ENCODE data around the gene SVOP. TPM values are rescaled to one million over a fixed set of nuclear protein-coding genes. Genes with fewer than 3 reads are reported as not detected.

The SVOP gene
- total RNA-seq, 1 experiment from 2014 or later = not detected

DNA sequence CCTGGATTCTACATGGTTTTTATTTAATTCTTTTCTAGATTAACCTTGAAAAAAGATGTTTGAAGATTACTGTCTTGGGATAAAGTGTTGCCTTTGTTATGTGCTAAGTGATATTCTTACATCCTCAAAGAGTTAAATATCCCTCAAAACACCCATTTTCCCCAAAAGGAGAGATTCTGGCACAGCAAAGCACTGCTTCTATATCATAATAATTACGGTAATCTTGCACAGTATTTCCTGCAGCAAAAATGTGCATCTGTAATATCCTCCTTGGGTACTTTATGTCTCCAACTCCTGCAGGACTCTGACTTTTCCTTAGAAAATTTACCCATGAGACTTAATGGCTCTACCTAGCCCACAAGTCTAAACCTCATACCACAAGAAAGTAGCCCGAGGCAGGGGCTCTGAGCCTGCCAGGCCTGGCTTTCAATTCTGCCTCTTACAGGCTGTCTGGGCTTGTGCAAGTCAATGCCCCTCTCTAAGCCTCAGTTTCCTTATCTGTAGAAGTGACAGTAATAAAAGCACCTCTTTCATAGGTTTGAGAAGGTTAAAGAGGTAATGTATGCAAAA lies 45.8 kb downstream of the SVOP start:
- DNase-seq (ENCODE audit: low spot score) = no peak

DNA sequence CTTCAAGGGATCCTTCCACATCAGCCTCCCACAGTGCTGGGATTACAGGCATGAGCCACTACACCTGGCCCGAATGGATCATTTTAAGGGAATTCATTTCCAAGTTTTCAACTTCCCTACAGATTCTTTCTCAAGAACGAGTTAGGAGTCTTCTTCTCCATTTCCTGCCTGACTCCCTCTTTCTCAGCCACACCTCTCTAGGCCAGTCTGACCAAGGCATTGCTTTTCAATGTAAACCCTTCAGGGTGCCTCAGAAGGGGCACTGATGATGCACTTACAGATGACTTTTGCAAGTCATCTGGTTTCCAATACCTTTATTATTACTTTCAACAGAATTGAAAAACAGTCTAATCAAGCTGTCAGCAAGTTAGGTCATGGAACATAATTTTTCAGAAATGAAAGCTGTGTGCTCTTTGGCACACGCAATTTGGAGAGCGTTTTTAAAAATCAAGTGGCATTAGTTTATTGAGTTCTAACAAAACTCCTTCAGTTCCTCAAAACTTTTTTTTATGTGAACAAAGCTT lies 47.2 kb downstream of the SVOP start:
- DNase-seq (ENCODE audit: low spot score) = no peak

DNA sequence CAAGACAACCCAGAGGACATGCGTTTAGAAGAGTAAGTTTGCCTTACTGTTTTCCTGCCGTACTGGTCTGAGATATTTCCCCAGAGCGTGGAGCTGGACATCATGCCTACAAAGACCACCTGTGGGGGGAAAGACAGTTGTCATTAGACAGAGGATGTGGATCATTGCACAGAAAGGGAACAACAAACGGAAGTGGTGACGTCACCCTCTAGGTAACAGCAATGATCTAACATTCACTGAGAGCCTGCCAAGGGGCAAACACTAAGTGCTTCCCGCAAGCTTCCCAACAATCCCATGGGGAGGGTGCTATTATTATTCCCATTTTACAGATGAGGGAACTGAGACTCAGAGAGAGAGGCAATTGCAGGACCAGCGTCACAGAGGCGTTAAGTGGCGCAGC lies 48.5 kb downstream of the SVOP start:
- peak; percentile 16 for DNase-seq (ENCODE audit: low spot score)

DNA sequence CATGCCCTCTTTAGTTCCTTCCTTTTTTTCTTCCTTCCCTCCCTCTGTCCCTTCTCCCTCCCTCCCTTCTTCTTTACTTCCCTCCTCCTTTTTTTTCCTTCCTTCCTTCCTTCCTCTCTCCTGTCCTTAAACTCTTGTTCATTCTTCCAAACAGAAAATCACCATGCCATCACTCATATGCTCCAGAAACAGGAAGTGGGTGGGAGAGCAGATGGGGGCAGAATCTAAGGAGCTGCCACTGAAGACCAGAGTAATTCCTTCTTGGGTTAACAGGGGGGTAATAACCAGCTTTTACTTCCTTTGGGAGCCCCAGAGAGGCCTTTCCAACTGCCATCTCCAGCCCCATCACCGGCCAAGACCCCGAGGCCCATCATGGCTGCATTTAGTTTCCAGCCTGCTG lies 51.2 kb downstream of the SVOP start:
- DNase-seq (ENCODE audit: low spot score) = no peak

DNA sequence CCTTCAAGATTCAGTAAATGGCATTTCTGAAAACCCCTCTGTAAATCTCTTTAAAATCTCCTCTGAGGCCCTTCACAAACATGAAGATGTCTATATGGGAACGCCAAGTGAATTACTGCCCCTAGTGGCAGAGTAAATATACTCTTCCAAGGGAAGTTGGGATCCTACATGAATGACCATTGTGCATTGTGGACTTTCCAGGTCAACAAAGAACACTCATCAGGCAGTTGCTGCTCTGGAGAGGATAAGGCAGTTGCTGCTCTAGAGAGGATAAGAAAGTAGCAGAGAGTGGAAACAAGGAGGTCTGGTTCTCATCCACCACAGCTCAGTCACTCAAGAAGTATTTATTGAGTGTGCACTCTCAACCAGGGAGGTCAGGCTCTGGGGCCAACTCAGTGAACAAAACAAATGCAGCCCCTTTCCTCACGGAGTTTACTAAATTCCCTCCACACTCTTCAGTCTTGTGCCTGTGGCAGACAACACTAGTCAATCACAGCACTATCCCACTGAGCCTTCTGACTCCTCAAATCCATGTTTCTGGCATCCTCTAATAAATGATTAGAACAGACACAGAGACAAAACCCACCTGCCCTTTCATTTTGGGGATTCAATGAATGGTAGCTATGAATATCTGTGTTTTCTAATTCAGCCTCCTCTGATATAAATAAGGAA lies 52.9 kb downstream of the SVOP start:
- DNase-seq (ENCODE audit: low spot score) = peak; percentile 18

DNA sequence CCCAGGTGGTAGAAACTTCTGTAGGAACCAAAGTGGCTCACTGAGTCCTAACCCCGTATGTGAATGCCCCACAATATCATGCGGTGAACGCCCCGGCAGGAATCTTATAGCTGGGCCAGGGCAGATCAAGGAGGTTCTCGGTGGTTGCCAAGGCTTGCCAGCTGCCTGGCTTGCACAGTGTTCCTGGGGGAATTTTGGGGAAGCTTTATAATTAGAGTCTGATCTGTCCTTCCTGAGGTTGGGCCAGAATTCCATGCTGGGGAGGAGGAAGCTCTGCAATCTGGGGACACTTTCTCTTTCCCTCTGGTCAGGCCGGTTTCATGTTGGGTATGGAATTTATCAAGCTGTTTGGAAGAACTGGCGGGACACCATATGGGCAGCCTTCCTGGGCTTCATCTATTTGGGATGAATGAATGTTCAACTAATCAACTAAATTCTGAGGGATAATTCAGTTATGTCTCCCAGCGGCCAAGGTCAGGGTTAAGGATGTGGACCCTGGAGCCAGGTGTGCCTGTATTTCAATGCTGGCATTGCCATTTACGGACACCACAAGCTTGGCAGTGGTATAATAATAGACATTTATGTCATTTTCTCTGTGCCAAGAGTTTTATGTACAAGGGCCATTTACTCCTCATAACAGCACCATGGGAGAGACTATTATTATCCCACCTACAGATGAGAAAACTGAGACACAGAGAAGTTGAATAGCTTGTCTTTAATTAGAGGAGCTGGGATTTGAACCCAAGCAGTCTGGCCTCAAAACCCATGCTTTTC lies 54.3 kb downstream of the SVOP start:
- DNase-seq (ENCODE audit: low spot score) = no peak

DNA sequence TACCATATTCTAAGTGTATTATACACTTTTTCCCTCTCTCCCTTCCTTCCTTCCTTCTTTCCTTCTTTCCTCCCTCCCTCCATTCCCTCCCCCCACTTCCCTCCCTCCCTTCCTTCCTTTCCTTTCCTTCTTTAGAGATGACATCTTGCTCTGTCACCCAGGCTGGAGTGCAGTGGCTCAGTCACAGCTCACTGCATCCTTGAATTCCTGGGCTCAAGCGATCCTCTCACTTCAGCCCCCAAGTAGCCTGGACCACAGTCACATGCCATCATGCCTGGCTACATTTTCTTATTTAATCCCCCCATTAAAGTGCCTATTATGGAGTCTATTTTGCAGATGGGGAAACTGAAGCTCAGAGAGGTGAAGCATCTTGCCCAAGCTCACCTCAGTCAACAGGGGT lies 55.0 kb downstream of the SVOP start:
- DNase-seq (ENCODE audit: low spot score) = no peak

DNA sequence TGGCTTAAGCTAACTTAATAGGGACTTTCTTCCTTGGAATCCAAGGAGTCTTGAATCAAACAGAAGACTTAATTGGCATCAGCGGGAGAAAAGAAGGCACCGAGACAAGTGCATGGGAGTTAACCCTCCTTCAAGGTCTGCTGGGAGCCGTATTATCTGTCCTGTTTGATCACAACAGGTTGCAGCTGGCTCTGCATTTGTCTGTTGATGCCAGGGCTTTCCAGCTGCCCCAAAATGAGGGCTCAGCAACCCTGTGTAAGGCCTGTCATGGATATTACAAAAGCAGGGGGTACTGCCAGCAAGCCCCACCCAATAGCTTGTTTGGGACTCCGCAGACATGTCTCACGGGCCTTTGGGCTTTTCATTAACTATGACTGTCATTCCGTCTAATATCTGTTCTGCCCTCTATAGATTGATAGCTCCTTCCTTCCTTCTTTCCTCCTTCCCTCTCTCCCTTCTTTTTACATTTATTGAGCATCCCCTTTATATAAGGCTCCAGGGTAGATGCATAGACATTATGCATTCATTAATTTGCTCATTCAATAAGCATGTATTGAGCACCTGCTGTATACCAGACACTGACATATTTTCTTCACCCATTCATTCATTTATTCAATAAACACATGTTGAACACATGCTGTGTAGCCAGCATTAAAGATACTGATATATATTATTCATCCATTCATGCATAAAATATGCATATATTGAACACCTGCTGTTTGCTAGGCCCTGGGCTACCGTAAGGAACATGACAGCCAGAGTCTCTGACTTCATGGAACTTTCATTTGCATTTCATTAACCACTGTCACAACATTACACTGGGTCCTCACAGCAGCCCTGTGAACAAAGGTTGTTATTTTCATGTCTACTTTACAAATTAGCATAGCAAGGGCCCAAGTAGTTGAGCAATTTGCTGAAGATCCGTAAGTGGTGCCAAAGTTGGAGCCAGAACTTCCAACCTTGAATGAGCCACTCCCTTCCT lies 56.2 kb downstream of the SVOP start:
- DNase-seq (ENCODE audit: low spot score) = no peak

DNA sequence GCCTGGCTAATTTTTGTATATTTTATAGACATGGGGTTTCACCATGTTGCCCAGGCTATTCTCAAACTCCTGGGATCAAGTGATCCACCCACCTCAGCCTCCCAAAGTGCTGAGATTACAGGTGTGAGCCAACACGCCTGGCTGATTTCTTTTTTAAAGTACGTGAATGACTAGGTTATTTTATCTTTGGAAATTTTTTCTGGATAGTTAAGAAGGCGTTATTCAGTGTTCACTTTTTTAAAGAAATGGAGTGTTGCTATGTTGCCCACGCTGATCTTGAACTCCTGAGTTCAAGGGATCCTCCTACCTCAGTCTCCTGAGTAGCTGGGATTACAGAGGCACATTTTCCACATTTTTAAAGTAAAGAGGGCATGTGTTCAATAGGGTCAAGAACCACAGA lies 58.6 kb downstream of the SVOP start:
- DNase-seq (ENCODE audit: low spot score) = no peak

DNA sequence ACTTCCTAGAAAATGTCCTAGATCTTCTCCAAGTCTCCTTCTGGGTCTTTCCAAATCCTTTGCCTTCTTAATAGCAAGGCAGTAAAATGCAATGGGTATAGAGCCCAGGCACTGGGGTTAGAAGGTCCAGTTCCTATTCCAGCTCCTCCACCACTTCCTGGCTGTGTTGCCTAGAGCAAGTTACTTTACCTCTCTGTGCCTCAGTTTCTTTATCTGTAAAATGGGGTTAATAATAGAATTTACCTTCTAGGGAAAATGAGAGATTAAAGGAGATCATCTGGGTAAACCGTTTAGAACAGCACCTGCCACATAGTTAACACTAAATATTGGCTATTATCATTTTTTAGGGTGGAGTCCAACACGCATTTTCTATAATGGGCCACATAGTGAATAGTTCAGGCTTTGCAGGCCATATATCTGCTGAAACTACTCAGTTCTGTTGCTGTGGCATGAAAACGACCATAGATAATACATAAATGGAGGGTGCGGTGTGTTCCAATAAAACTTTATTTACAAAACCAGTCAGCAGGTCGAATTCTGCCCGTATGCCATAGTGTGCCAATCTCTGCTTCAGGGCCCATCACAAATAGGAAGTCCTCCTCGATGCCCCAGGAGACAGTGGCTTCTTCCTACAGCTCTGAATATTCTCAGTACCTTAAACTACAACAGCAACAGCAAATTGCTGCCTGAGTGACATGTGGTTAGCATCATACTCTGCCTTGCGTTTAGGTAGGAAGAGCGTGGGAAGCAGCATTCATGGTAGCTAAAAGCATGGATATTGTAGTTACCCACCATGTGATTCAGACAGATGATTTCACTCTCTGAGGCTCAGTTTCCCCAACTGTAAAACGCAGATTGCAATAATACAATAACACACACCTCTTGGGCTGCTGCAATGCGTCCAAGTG lies 60.9 kb downstream of the SVOP start:
- no peak for DNase-seq (ENCODE audit: low spot score)

DNA sequence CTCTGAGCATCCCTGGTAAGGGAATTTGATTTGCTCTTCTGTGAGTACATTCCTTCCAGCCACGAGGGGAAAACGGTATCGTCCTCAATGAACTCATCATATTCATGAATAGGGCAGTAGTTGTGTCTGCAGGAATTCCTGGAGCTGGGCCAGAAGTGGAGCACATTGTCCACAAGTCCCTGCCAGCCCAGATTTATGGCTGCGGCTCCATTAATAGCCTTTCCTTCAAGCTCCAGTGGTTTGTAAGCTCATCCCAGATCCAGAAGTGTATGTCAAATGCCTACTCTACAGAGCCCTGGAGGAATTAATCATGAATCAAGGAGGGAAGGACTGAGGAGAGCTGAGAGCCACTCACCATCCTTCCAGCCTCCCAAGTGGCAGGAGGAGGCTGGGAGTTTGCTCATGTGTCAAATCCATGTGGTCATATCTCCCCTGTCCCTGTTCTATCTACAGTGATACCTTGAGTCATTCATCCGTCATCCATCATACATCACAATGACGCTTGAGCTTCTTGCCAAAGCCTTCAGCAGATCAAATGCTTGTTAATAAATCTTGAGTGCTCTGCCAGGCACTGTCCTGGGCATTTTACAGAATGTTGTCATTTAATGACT lies 65.5 kb downstream of the SVOP start:
- DNase-seq (ENCODE audit: low spot score) = peak; percentile 49

DNA sequence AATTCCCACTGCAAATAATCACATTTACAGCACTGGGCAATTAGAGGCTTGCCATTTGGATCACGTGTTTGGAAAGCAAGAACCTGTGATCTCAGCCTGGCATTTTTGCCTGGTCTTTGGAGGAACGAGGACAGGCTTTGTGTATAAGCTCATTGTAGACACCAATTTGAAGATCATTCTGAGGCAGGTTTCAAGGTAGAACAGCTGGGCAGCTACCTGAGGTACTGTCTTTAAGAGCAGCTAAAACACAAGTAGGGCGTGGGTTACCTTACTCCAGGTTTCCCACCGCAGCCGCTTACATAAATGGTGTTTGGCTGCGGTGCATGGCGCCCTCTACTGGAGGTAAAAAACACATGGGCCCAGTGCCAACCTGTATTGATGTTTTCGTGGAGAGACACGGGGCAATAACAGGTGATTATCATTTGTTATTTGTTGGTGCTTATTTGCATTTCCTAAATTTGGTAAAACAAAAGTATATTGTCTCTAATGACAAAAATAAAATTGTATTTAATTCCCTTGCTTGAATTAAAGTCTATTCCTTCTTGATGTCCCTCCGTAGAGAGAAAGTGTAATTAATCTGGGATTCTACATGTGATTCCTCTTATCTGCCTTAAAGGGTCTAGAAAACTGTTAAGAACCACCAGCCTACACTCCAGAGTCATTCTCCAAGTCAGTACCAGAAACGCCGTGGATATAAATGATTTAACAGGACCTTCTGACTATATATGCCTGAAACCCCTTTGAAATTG lies 69.7 kb downstream of the SVOP start:
- peak; percentile 49 for DNase-seq (ENCODE audit: low spot score)

DNA sequence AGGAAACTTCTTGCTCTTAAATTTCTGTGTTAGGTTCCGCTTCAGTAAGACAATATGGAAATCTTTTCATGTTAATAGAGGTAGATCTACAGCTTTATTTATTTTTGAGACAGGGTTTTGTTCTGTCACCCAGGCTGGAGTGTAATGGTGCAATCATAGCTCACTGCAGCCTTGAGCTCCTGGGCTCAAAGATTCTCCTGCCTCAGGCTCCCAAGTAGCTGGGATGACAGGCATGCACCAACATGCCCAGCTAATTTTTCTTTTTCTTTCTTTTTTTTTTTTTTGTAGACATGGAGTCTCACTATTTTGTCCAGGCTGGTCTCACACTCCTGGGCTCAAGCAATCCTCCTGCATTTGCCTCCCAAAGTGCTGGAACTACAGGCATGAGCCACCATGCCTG lies 70.9 kb downstream of the SVOP start:
- DNase-seq (ENCODE audit: low spot score) = no peak

DNA sequence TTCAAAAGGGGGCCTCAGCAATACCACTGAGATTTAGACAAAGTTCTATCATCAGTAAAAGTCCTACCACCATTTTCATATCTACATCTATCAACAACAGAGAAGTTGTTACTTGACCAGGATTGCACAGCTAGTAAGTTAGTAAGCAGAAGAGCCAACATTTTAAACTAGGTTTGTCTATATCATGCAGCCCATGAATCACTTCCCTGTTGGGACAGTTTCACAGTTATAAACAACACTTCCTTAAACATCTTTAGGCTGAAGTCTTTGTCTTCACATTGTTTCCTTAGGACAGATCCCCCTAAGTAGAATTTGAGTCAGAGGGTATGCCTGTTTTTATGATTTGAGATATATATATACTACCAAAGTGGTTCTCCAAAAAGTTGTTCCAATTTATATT lies 72.5 kb downstream of the SVOP start:
- DNase-seq (ENCODE audit: low spot score) = no peak

DNA sequence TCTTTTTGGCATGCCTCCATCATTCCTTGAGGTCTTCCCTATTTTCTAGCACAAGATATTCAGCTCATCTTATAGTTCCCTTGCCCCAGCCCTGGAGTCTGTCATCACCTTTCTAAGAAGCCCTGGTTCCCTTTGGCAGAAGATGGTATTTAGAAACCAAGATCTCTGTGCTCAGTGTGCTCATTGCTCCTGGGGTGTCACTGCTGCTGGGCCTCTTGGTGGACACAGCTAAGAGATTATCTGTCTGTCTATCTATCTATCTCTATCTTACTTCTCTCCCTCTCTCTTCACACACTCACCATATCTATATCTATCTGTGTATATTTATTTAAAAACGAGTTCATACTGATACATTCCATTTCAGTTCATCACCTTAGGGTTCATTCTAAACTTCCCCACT lies 73.8 kb downstream of the SVOP start:
- no peak for DNase-seq (ENCODE audit: low spot score)

DNA sequence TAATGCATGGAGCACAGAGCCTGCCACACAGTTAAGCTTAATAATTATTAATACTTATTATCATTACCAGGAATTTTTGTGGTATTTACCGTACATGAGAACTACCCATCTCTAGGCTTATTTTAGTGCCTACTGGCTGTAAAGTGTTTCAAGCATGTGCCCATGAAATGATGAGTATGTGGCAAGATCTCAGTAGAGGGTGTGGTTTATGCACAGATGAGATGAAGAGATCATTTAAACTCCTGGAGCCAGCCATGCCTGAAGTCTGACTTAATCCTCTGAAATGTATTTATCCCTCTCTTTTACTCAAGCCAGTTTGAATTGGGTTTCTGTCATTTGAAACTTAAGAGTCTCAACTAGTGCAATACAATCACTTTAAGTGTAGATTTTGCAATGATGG lies 80.7 kb downstream of the SVOP start:
- no peak for DNase-seq (ENCODE audit: low spot score)

DNA sequence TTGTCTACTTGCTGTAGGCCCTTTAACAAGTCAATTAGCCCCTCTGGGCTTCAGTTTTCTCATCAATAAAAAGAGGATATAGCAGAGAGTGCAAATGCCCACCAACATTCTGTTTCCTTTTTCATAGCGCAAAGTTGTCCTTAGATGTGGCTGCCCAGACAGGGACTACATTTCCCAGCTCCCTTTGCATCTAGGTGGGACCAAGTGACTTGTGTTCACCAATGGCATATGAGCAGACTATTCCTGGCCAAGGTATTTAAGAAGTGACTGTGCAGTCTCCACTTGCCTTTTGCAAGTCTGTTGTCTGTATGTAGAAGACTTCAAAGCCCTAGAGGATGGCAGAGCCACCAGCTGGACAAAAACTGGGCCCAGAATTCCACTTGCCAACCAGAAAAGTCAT lies 81.3 kb downstream of the SVOP start:
- peak; percentile 26 for DNase-seq (ENCODE audit: low spot score)

DNA sequence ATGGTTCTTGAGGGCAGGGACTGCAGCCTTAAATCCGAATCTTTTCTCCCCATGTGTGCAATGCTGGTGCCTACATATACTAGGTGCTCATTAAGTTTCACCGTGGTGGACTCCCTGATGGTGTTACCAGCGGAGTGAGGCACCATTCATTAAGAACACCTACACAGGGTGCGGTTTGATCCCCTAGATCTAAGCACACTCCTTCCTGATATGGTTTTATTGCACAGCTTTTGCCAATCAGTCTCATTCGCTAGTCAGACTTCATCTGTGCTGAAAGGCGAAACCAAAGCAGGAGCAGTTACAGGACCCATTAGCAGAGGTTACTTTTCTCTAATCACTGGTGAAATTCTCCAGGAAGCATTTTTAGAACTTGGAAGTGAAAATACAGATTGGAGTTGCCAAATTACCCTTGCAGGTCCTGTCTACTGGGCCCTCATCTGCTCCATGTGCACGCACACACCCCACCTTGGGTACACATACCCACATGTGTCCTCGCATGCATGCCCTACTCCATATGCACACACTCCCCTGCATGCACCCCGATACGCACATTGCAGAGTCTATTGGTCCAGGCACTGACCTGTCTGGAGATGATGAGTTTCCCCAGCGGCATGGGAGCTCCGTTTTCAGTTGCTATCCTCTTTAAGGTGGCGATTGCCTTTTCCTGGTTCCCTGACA lies 82.5 kb downstream of the SVOP start:
- no peak for DNase-seq (ENCODE audit: low spot score)
